GM21529 (cell line): ENCODE data around the gene STON1.
A peak's percentile ranks its signal among the peaks of the same experiment; 100 is the strongest.
"Not testable (repeated sequence)": the region's sequence is repeated elsewhere in the genome, so short reads cannot be mapped to it uniquely, and the experiment has no call there.

Source experiments
- ATAC-seq: cut with Tn5 transposase; IDR thresholded peaks from one replicate; pipeline ENCODE4 v1.9.1; 2021; ENCODE audit not compliant: unreplicated experiment

The STON1 gene

GRCh38 chr2:48527226-48527885, 2.6 kb upstream of the STON1 start:
- no peak for ATAC-seq

- no peak for ATAC-seq
These were observed 1.5 kb upstream of the STON1 start for GRCh38 chr2:48528431-48528830.

- no peak for ATAC-seq
These were observed 760 bp upstream of the STON1 start for GRCh38 chr2:48529194-48529593.

- ATAC-seq = peak; percentile 7
These were observed 300 bp upstream of the STON1 start for GRCh38 chr2:48529676-48530032.

- no peak for ATAC-seq
These were observed 1.2 kb downstream of the STON1 start for GRCh38 chr2:48531141-48531648.

GRCh38 chr2:48532174-48532573, 2.2 kb downstream of the STON1 start:
- ATAC-seq = no peak

GRCh38 chr2:48532824-48533223, 2.9 kb downstream of the STON1 start:
- ATAC-seq = no peak

- ATAC-seq = no peak
These were observed 4.8 kb downstream of the STON1 start for GRCh38 chr2:48534781-48535180.

- no peak for ATAC-seq
These were observed 10.4 kb downstream of the STON1 start for GRCh38 chr2:48540237-48540935.

- no peak for ATAC-seq
These were observed 11.9 kb downstream of the STON1 start for GRCh38 chr2:48541666-48542389.

- no peak for ATAC-seq
These were observed 13.9 kb downstream of the STON1 start for GRCh38 chr2:48543895-48544294.

- ATAC-seq = no peak
These were observed 15.3 kb downstream of the STON1 start for GRCh38 chr2:48545244-48545643.

GRCh38 chr2:48548840-48549239, 18.9 kb downstream of the STON1 start:
- no peak for ATAC-seq

GRCh38 chr2:48549972-48550371, 20.0 kb downstream of the STON1 start:
- no peak for ATAC-seq

GRCh38 chr2:48551548-48551947, 21.6 kb downstream of the STON1 start:
- no peak for ATAC-seq

GRCh38 chr2:48555071-48555470, 25.1 kb downstream of the STON1 start:
- not testable (repeated sequence) for ATAC-seq

- ATAC-seq = no peak
These were observed 28.5 kb downstream of the STON1 start for GRCh38 chr2:48558456-48558855.

- ATAC-seq = no peak
These were observed 30.7 kb downstream of the STON1 start for GRCh38 chr2:48560546-48561209.

GRCh38 chr2:48562281-48562680, 32.3 kb downstream of the STON1 start:
- no peak for ATAC-seq

- ATAC-seq = no peak
These were observed 36.8 kb downstream of the STON1 start for GRCh38 chr2:48566592-48567310.

GRCh38 chr2:48567671-48568070, 37.7 kb downstream of the STON1 start:
- ATAC-seq = no peak
